HG03175 (cell line): ENCODE measurements around the gene ABCC12.

Source experiments
- ATAC-seq: cut with Tn5 transposase; IDR thresholded peaks from one replicate; pipeline ENCODE4 v1.9.1; 2021; ENCODE audit warnings: mild to moderate bottlenecking, moderate library complexity; ENCODE audit not compliant: unreplicated experiment

The ABCC12 gene

DNA sequence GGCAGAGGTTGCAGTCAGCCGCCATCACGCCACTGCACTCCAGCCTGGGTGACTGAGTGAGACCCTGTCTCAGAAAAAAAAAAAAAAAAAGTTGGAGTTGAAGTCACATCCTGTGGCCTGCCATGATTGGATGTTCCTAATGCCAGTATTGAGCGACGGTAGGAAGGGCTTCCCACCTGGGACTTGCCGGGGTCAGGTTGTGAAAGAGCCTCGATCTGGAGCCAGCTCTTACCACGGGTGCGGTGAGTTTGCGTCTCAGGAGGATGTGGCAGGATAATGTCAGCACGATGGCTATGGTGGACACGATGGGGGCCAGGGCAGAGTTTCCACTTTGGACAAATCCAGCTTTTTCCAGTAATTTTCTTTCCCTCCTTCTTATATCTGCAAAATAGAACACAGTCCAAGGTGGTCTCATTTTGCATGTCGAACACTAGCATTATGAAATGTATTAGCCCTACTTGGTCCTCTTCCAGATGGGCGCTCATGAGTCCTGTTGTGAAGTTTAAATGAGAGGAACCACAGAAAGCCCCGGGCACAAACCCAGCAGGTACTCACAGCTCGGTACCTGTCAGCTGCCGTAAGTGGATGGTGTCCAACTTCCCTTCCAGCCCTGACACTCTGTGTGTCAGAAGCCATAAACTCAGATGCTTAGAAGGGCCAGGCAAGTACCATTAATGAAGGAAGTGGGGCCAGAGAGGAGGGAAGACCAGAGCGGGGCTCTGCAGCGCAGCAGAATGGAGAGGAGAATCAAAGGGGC is 22.2 kb downstream of the ABCC12 start:
- ATAC-seq: no peak

DNA sequence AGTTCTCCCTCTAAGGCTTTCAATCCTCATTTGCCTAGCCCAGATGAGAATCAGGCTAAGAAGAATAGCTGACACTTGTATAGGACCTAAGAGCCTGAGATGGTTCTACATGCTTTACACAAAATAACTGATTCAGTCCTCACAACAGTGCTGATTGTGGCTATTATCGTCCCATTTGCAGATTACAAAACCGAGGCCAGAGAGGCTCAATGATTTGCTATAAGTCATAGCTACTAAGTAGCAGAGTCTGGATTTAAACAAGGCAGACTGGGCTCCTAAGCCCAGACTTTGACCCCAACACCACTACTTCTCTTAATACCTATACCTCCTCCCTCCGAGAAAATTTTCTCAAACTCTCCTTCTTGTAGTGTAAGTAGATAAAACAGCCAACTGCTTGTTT is 23.1 kb downstream of the ABCC12 start:
- no peak for ATAC-seq

DNA sequence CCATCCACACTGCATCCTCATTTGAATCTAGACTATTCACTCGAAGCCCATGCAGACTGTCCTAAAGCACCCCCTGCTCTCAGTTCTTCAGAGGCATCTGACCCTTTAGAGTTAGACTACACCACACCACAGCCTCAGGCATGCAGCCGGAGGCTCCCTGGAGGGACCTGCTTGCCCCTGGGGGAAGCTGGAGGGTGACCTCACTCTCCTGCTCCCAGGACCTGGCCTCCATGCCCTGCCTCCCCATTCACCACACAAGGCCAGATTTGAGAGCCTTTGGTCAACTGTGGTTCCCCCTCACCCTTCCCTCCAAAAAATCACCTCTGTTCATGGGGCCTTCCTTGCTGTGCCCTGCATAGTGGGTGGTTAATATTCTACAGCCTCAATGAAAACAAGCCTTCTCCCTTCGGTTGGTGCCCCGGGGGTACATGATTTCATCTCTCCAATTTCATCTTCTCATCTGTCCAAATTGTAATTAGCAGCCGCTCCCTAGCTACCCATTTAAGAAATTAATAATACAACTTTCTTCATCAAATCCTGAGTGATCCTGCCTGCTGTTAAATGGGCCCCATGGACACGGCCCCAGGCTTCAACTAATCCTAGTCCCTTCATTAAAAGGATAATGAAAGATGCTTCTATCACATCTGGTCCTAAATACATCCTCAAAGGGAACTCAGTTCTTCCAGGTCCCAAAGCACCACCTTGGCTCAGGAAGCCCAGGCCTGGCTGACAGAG is 24.4 kb downstream of the ABCC12 start:
- no peak for ATAC-seq

DNA sequence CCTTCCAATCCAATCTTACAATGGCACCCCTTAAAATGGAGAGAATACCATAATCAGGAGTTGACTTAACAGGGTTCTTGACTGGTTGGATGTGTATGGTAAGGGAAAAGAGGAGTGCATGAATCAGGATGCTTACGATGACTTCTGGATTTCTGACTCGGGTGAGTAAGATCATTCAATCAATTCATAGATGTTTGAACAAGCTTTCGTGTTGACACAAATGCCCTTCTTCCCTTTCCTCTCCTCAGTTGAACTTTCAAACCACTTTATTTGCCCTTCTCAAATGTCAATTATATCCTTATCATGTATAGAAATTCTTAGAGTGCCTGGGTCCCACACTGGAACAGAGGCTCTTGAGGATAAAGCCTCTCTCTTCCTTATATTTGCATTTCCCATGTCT is 25.9 kb downstream of the ABCC12 start:
- no peak for ATAC-seq

DNA sequence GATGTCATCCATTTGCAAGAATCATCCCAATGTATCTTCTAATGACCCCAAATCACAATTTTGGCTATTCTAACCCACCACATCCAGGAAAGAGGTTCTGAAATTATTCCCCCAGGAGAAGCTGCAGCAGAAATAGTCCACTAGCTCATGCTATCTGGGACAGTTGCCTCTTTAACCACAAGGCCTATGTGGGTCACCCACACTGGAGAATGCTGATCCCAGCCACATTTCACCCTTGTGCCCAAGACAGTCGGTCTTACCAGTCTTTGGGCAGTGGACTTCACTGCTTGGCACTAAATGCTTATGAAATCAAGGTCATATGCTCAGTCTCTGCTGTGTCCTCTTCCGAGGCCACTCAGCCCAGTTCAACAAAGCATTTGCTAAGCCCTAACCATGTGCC is 27.0 kb downstream of the ABCC12 start:
- ATAC-seq: no peak

DNA sequence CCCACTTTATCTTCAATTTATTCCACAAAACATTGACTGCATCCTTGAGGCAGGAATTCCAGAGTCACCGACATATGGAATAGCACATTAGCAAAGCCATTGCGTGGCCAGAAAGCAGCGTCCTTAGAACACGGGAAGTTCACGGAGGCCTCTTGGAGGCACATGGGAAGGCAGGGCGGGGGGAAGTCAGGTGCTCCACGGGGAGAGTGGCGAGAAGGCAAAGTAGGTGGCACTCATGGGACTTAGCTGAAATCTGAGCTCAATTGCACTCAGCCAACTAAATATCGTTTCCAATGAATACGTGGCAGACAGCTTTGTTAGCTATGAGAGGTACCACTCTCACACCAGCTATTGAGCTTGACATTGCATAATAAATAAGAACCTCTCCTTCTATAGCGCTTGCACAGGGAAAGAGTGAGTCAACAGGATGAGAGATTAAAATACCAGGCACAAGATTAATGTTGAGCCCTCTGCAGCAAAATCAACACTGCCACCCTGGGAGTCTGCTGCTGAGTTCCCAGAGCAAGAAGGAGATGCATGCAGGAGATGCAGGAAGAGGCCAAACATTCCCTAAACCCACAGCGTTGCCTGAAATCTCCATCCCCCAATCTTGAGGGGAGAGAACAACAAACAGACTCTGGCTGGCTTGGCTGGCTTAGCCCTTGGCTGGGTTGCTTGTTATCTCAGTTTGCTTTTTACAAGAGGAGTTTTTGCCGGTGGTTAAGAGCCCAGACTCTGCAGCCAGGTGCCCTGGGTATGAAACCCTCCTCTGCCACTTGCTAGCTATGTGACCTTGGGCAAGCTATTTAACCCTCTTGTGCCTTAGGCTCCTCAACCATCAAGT is 28.8 kb downstream of the ABCC12 start:
- no peak for ATAC-seq

DNA sequence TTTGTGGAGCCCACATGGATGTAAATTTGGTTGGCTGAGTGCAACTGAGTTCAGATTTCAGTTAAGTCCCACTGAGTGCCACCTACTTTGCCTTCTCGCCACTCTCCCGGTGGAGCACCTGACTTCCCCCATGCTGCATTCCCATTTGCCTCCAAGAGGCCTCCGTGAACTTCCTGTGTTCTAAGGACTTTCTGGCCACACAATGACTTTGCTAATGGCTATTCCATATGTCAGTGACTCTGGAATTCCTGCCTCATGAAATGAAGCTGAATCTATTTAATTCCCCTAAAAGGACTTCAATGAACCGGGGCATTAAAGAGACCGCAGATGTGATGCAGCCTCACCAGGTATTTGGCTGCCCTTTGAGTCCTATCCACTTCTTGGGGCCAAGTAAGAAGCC is 29.9 kb downstream of the ABCC12 start:
- ATAC-seq: no peak

DNA sequence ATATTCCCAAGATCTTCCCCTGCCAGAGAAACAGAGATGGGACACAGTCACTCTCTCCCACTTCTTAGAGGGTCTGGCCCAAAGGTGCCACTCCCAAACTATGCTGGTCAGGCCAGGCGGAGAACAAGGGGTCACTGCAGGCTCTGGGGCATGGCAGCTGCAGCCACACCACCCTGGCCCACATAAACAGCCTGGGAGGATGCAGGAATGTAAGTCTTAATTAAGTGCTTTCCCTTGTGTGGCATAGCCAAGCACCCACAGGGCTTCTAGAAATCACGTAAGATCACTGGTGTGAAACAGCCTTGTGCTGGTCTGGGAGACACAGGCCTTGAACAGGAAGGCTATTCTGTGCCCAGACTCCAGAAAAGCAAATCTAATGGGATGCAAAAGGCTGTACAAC is 31.5 kb downstream of the ABCC12 start:
- ATAC-seq: no peak

DNA sequence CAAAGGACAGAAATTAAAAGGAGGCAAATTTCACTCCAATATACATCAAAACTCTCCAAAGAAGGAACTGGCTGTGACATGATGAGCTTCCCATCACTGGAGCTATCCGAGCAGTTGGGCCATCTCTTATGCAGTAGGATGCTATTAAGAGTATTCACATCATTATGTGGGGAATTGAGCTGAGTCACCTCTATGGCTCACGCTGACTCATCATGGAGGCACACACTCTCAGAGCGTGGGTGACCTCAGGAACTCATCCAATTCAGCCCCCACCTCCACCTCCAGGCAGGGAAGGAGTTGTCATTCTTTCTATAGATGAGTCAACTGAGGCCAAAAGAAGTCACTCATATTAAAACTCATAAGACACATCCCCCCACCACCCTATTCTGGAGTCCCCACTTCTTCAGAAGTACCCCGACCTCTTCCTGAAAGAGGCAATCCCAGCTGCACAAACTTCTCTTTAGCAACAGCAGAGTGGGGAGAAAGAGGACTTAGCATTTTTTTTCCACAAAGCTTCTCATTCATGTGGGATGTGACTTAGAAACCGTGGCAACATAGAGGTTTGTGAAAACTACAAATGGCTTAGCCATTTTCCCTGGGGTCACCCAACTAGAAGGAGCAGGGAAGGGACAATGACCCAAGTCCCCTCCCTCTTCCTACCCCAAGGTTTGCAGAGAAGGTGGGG is 32.5 kb downstream of the ABCC12 start:
- peak; percentile 56 for ATAC-seq

DNA sequence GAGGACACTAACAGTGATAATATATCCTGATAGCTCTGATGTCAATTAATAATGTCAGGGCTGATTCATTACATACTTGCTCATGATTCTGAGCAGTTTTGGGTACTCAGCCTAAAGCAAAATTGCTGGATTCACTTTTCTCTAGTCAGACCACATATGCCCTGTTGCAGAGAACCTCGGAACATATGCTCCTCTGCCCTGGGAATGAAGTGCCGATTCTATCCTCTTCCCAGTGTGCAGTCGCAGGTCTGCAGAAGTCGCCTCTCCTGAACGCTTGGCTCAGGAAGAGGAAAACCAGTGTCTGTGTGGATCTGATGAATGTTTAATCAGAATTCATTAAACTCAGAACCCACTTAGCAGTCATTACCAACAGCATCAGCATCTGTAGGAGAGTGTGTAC is 34.5 kb downstream of the ABCC12 start:
- no peak for ATAC-seq

DNA sequence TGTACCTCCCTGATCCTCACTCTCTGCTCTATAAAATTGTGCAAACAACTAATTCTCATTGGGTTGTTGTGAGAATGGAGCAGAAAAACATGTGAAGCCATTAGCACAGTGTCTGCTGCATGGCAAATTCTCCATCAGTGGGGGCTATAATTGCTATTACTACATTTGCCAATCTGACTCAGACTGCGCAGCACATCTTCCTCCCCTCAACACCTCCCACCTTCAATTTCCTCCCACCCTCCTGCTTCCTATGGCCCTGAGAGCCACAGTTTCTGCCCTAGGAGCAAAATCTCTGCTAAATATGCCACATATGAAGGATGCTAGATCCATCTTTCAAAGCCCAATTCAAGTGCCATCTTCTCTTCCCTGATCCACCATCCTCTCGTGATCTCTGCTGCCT is 37.0 kb downstream of the ABCC12 start:
- no peak for ATAC-seq

DNA sequence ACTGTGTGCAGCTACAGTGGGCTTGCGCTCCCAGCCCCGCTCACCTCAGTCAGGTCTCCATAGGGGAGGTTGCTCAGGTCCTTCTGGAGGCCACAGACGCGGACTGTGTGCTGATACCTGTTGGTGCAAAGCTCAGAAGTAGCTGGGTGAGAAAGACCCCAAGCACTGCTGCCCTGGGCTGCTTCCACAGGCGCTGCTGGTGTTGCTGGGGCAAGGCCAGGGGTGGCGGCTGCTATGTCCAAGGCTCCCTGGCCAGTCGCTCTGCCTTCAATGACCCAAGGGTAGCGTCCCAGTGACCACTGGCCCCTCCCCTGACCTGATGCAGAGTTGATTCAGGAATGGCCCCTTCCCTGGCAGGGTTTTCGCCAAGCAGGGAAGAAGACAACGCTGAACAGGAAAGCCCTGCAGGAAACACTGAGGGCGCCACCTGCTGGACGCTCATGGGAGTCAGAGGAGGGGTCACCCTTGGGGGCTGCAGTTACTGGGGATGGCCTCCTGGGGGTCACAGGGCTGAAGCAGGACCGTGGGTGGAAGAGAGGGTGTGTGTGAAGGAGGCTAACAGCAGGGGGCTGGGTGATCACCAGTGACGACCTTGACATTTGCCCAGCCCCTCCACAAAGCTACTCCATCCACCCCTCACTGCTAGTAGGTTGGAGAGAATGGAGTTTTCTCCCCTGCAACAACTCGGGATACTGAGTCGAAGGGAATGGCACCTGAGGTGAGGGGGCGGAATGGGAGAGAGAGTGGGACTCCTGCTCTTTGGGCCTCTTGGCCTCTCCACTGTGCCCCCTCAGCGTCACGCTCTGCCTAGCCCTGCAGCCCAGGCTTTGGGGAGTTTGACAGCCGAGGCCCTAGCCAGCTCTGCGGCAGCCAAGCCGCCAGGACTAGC is 38.3 kb downstream of the ABCC12 start:
- peak; percentile 76 for ATAC-seq

DNA sequence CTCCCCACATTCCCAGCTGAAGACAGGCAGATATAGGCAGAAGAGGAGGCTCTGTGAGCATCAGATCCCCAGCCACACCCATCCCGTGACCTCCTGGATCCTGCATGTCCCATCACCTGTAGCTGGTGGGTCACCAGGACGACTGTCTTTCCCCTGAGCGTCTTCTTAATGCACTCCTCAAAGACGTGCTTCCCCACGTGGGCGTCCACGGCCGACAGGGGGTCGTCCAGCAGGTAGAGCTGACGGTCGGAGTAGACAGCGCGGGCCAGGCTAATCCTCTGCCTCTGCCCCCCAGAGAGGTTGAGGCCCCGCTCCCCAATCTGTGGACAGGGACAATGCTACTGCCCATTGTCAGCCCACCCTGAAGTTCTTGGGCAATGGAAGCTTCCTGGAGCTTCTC is 40.5 kb downstream of the ABCC12 start:
- no peak for ATAC-seq

DNA sequence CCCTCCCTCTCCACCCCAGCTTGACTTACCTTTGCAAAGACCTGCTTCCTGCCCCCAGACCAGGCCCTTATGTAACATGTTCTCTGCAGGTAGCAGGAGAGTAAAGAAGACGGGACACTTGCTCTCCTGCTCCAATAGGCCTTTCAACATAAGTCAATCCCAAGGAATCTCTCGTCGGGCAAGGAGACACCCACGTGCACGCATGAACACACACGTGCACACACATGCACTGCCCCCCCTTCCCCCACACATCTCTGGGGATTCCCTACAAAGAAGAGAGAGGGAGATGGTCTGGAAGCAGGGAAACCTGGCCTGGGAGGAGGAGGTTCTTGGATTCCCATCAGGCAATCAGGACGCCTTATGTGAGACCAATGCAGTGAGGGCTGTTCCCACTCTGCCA is 41.4 kb downstream of the ABCC12 start:
- ATAC-seq: no peak

DNA sequence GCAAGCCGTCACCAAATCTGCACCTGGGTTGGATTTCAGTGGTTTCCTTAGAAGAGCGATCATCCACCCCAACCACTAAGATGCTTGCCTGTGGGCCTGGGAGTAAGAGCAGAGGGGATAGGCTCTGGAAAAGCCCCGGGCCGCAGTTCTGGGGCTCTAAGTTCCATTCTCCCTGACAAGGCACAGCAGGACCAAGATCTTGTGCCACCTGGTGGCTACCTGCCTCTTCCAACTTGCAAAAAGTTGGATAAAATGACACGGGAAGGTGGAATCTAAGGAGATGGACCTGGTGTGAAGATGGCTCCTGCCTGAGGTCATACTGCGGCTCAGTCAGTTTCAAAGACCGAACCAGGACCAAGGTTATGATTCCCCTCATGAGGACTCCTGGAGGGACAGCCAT is 42.3 kb downstream of the ABCC12 start:
- no peak for ATAC-seq

DNA sequence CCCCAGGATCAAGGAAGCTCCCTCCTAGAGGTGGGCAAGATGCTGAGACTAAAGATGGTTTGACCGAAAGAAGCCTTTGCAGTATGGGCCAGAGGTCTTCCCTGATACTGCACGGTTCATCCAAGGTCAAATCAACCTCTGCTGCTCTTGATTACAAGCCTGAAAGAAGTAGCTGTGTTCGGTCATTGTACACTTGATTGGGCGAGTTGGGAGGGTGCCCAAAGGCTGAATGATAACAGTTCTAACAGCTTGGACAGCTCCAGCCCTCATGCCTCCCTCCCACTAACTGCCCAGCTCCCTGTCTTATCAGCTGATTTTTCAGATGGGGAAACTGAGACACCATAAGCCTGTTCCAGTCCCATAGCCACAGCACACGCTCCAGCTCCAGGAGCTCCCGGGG is 42.8 kb downstream of the ABCC12 start:
- ATAC-seq: no peak

DNA sequence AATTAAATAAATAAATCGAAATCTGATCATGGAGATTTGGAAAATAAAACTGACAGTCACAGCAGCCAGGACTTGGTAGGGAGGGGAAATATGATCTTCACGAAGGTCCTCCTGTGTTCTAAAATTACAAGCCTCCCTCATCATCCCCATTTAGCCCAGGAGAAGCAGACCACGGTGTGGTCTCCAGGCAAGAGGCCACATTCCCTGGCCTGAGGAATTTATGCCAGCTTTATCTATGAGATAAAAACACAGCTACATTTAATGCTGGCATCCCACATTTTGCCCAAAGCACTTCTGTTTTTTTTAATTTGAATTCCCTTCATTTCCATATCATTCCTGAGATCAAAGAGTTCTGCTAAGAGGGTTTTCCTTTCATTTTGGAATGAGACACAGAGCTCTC is 43.2 kb downstream of the ABCC12 start:
- ATAC-seq: no peak

DNA sequence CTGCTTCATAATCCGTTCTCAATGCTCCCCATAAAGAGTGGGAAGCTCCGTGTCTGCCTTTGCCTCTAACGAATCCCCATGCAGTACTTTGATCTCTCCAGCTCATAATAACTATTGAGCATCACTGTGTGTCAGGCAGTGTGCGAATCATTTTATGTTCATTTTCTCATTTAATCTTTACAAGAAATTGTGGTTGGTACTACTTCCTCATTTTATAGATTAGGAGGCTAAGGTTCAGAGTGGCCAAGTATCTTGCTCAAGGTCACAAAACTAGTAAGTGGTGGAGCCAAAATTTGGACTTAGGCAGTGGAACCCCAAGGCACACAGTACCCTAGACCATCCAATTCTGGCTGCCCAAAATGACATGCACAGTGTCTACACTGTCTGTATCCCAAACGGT is 44.8 kb downstream of the ABCC12 start:
- ATAC-seq: no peak

DNA sequence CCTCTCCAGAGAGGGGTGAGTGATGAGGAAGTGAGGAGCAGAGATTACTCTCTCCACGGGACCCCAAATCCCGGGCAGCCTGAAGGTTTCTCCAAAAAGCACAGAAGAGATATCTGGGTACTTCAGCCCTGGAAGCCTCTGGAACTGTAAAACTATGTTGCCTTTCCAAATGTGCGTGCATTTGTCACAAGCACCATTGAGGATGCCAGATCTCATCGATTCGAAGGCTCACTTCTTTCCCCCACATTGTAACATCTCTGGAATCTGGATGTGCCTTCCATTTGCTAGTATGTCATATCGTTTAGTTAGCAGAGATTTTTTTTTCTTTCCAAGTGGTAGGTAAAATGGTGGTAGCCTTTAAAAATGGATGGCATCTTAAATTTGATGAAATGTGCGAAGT is 45.8 kb downstream of the ABCC12 start:
- ATAC-seq: no peak

DNA sequence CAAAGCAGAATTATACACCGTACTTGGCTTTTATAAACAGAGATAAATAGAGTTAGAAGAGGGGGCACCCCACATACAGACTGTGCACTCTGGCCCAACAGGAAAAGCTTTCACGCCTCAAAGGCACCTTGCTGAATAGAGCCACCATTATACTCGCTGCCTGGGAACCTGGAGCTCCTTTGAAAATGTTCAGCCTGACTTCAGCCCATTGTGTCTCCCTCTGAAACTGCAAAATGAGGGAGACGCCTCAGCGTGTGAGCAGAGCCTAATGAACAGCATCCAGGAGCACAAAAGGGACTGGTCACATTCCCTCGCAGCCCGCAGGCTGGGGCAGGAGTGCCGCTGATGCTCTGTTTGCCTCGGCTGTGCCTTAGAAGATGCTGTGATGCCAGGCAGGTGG is 46.3 kb downstream of the ABCC12 start:
- ATAC-seq: no peak
